Smooth muscle cell (in vitro differentiated cells): ENCODE measurements around the gene SLC26A5. TPM values are rescaled to one million over a fixed set of nuclear protein-coding genes. Genes with fewer than 3 reads are reported as not detected.

Experiments
- DNase-seq: peaks from one replicate; lab custom pipeline; 2025; ENCODE audit not compliant: unreplicated experiment; lab: John Stamatoyannopoulos, UW
- H2AFZ ChIP-seq: fragments of 200-600 bp; sonication (generic); 2 replicates; pipeline ENCODE4 v1.6.0; 2016; ENCODE audit warnings: antibody characterized with exemption, low read depth, mild to moderate bottlenecking
- H3F3A ChIP-seq: fragments of 200-600 bp; sonication (generic); 2 replicates; pipeline ENCODE4 v1.6.0; 2017; ENCODE audit warnings: antibody characterized with exemption, low read depth
- H3K27ac ChIP-seq: fragments of 200-600 bp; sonication (generic); 2 replicates; pipeline ENCODE4 v1.5.1; 2016; ENCODE audit warnings: low read depth, mild to moderate bottlenecking
- H3K27me3 ChIP-seq: fragments of 200-600 bp; sonication (generic); 2 replicates; pipeline ENCODE4 v1.6.1; 2016; ENCODE audit warnings: low read depth, mild to moderate bottlenecking
- H3K36me3 ChIP-seq: fragments of 200-600 bp; sonication (generic); 2 replicates; pipeline ENCODE4 v1.5.1; 2016; ENCODE audit warnings: low read depth
- H3K4me1 ChIP-seq: fragments of 200-600 bp; sonication (generic); 2 replicates; pipeline ENCODE4 v1.5.1; 2016; ENCODE audit warnings: low read depth
- H3K4me2 ChIP-seq: fragments of 200-600 bp; sonication (generic); 2 replicates; pipeline ENCODE4 v1.6.0; 2016; ENCODE audit warnings: mild to moderate bottlenecking
- H3K4me3 ChIP-seq: fragments of 200-600 bp; sonication (generic); 2 replicates; pipeline ENCODE4 v1.5.1; 2016; ENCODE audit warnings: mild to moderate bottlenecking
- H3K79me2 ChIP-seq: fragments of 200-600 bp; sonication (generic); 2 replicates; pipeline ENCODE4 v1.6.0; 2016; ENCODE audit warnings: low read depth, mild to moderate bottlenecking
- H3K9ac ChIP-seq: fragments of 200-600 bp; sonication (generic); 2 replicates; pipeline ENCODE4 v1.6.0; 2016; ENCODE audit warnings: low read depth
- H3K9me3 ChIP-seq: fragments of 200-600 bp; sonication (generic); replicated peaks from 2 replicates; pipeline ENCODE4 v1.5.1; 2016; ENCODE audit warnings: low read depth
- H4K20me1 ChIP-seq: fragments of 200-600 bp; sonication (generic); 2 replicates; pipeline ENCODE4 v1.6.0; 2016; ENCODE audit warnings: low read depth
- WGBS: methylation state at CpG from one replicate; pipeline ENCODE4 v1.1.7; 2016; ENCODE audit warnings: low lambda C conversion rate; 5-methylcytosine and 5-hydroxymethylcytosine counted together
- polyA plus RNA-seq: library from polyadenylated mRNA; unstranded; fragments of >200 nt; fragmentation: Nextera tagmentation; extraction: Ambion mirVana; gene quantifications from 2 replicates; pipeline ENCODE4 v1.2.1, GENCODE V29; 2016
- total RNA-seq: library from RNA; depleted of rRNA; stranded (reverse); fragments of >200 nt; gene quantifications from 2 replicates; pipeline ENCODE4 v1.2.3, GENCODE V29; 2014
- TF ChIP-seq, protein P1 (sequence below): fragments of 200-600 bp; sonication (generic); IDR thresholded peaks from 2 replicates; pipeline ENCODE4 v1.5.1; 2017; ENCODE audit warnings: borderline replicate concordance, mild to moderate bottlenecking, antibody characterized with exemption; ENCODE audit not compliant: insufficient read depth, poor library complexity, severe bottlenecking

SLC26A5 gene
- total and polyA plus RNA-seq, 2 experiments from 2014 or later = not detected

DNA sequence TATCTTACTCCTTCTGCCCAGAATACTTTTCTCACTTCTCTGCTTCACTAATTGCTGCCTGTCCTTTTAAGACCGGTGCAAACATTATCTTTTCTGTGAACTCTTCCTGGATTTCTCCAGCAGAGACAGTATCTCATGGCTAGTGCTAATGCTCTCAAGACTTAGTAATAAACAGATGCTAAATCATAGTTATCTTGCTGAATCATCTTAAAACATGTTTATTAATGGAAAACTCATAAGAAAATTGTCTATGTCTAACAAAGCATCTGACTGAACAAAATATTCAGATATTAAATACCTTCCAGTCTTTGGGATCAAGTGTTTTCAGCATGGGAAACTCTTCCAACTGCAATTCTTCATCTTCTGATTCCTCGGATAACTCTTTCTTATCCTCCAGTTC, 104.5 kb downstream of the SLC26A5 start:
- peaks cover 78% of the 10 kb centered on the region for H3K79me2 ChIP-seq
- H4K20me1 ChIP-seq = peaks cover 3% of the 10 kb centered on the region
- H3F3A ChIP-seq = no peaks in the 10 kb centered on the region
- H3K4me3 ChIP-seq = no peak overlapping the region
- H2AFZ ChIP-seq = no peak overlapping the region
- H3K4me1 ChIP-seq = peaks cover 16% of the 10 kb centered on the region
- H3K9me3 ChIP-seq = no peaks in the 10 kb centered on the region
- peaks cover 17% of the 10 kb centered on the region for H3K36me3 ChIP-seq
- no peak overlapping the region for H3K4me2 ChIP-seq
- WGBS = 76% methylated on average over 2 of the region's 2 CpGs
- DNase-seq = no peak
- TF ChIP-seq, protein P1, sequence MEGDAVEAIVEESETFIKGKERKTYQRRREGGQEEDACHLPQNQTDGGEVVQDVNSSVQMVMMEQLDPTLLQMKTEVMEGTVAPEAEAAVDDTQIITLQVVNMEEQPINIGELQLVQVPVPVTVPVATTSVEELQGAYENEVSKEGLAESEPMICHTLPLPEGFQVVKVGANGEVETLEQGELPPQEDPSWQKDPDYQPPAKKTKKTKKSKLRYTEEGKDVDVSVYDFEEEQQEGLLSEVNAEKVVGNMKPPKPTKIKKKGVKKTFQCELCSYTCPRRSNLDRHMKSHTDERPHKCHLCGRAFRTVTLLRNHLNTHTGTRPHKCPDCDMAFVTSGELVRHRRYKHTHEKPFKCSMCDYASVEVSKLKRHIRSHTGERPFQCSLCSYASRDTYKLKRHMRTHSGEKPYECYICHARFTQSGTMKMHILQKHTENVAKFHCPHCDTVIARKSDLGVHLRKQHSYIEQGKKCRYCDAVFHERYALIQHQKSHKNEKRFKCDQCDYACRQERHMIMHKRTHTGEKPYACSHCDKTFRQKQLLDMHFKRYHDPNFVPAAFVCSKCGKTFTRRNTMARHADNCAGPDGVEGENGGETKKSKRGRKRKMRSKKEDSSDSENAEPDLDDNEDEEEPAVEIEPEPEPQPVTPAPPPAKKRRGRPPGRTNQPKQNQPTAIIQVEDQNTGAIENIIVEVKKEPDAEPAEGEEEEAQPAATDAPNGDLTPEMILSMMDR = no peak
- no peak overlapping the region for H3K9ac ChIP-seq
- H3K27ac ChIP-seq = no peak overlapping the region
- H3K27me3 ChIP-seq = no peaks in the 10 kb centered on the region

- Histone ChIP-seq H3K4me1 (peaks cover 11% of the 10 kb centered on the region), H3K36me3 (peaks cover 17% of the 10 kb centered on the region), H3K4me3 (no peak overlapping the region), H3K27me3 (no peaks in the 10 kb centered on the region), H4K20me1 (peaks cover 10% of the 10 kb centered on the region), H3K27ac (no peak overlapping the region), H3K9ac (no peak overlapping the region), H3K4me2 (no peak overlapping the region), H2AFZ (no peak overlapping the region), H3K79me2 (peaks cover 68% of the 10 kb centered on the region), H3F3A (no peaks in the 10 kb centered on the region), H3K9me3 (no peaks in the 10 kb centered on the region)
- 98% methylated on average over 2 of the region's 2 CpGs for WGBS
- DNase-seq = no peak
- TF ChIP-seq, protein P1 = no peak
These were observed 107.1 kb downstream of the SLC26A5 start for GRCh38 chr7:103338864-103339263.

DNA sequence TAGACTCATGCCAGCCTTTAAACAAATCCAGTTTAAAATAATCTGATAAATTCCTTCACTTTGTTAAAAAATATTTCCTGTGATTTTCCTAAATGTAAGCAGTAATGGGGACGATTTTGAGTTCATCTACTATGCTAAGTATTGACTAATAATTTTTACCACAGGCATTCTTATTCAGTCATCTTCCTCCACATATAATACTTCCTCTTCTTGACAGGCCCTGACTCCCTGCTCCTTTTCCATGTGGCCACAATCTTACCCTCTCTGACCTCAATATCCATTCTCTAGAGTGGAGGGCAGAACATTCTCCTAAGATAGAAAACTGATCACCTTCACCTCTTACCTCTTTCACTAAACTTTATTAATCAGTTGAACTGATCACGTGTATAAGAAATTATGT, 109.2 kb downstream of the SLC26A5 start:
- 95% methylated on average over 2 of the region's 2 CpGs for WGBS
- no peak overlapping the region for H3K9ac ChIP-seq
- H3K4me1 ChIP-seq = no peaks in the 10 kb centered on the region
- H3K36me3 ChIP-seq = peaks cover 16% of the 10 kb centered on the region
- H3K4me3 ChIP-seq = no peak overlapping the region
- TF ChIP-seq, protein P1 = no peak
- H4K20me1 ChIP-seq = peaks cover 10% of the 10 kb centered on the region
- peaks cover 48% of the 10 kb centered on the region for H3K79me2 ChIP-seq
- no peak overlapping the region for H3K4me2 ChIP-seq
- H3F3A ChIP-seq = no peaks in the 10 kb centered on the region
- H3K27ac ChIP-seq = no peak overlapping the region
- H3K27me3 ChIP-seq = no peaks in the 10 kb centered on the region
- H3K9me3 ChIP-seq = no peaks in the 10 kb centered on the region
- no peak overlapping the region for H2AFZ ChIP-seq
- DNase-seq = no peak

GRCh38 chr7:103325744-103326143, 120.3 kb downstream of the SLC26A5 start:
- no peak overlapping the region for H3K27ac ChIP-seq
- no peaks in the 10 kb centered on the region for H3K27me3 ChIP-seq
- H3K79me2 ChIP-seq = peaks cover 12% of the 10 kb centered on the region
- no peak overlapping the region for H3K4me2 ChIP-seq
- no peak overlapping the region for H3K4me3 ChIP-seq
- no peaks in the 10 kb centered on the region for H3K9me3 ChIP-seq
- no peak for DNase-seq
- H2AFZ ChIP-seq = no peak overlapping the region
- no peaks in the 10 kb centered on the region for H3F3A ChIP-seq
- peaks cover 6% of the 10 kb centered on the region for H4K20me1 ChIP-seq
- TF ChIP-seq, protein P1 = no peak
- no peaks in the 10 kb centered on the region for H3K4me1 ChIP-seq
- H3K9ac ChIP-seq = no peak overlapping the region
- 97% methylated on average over 8 of the region's 8 CpGs for WGBS
- H3K36me3 ChIP-seq = peaks cover 17% of the 10 kb centered on the region
